Eye (tissue), 1 donor: ENCODE results near the gene SARDH.
A peak's percentile ranks its signal among the peaks of the same experiment; 100 is the strongest.
"Not testable (repeated sequence)": the region's sequence is repeated elsewhere in the genome, so short reads cannot be mapped to it uniquely, and the experiment has no call there.

Source experiments
- DNase-seq: peaks from one replicate; pipeline ENCODE4 v3.0.0-alpha.2; 2015

The SARDH gene

GRCh38 chr9:133754688-133755227 is 16.6 kb upstream of the SARDH start:
- no peak for DNase-seq

- DNase-seq, result no peak
These were observed 16.0 kb upstream of the SARDH start for GRCh38 chr9:133754187-133754586.

- DNase-seq, result no peak
These were observed 14.7 kb upstream of the SARDH start for GRCh38 chr9:133752739-133753446.

- no peak for DNase-seq
These were observed 13.0 kb upstream of the SARDH start for GRCh38 chr9:133750982-133751649.

GRCh38 chr9:133747309-133747708 is 9.2 kb upstream of the SARDH start:
- DNase-seq, result no peak

- DNase-seq, result not testable (repeated sequence)
These were observed 6.4 kb upstream of the SARDH start for GRCh38 chr9:133744528-133744927.

GRCh38 chr9:133742849-133743444 is 4.8 kb upstream of the SARDH start:
- peak; percentile 92 for DNase-seq

- DNase-seq, result no peak
These were observed 4.1 kb upstream of the SARDH start for GRCh38 chr9:133742251-133742650.

- no peak for DNase-seq
These were observed 3.6 kb upstream of the SARDH start for GRCh38 chr9:133741716-133742115.

GRCh38 chr9:133740911-133741310 is 2.8 kb upstream of the SARDH start:
- no peak for DNase-seq

- DNase-seq, result no peak
These were observed 1.5 kb upstream of the SARDH start for GRCh38 chr9:133739408-133740280.

GRCh38 chr9:133738640-133739225 is 581 bp upstream of the SARDH start:
- no peak for DNase-seq

- DNase-seq, result no peak
These were observed 930 bp downstream of the SARDH start for GRCh38 chr9:133737071-133737773.

GRCh38 chr9:133735931-133736330 is 2.2 kb downstream of the SARDH start:
- no peak for DNase-seq

GRCh38 chr9:133735415-133735775 is 2.8 kb downstream of the SARDH start:
- peak; percentile 46 for DNase-seq

- no peak for DNase-seq
These were observed 3.4 kb downstream of the SARDH start for GRCh38 chr9:133734590-133735414.

- peak; percentile 31 for DNase-seq
These were observed 4.2 kb downstream of the SARDH start for GRCh38 chr9:133733796-133734533.

GRCh38 chr9:133733421-133733795 is 4.7 kb downstream of the SARDH start:
- DNase-seq, result no peak

- no peak for DNase-seq
These were observed 5.3 kb downstream of the SARDH start for GRCh38 chr9:133732639-133733408.
